Ovary (tissue), 3 donors: ENCODE results near the gene LENEP.

Experiments
- CTCF ChIP-seq, 3 donors: fragments of 450-650 bp in 2 of 3; fragments of 200-600 bp in 1 of 3; IDR thresholded peaks; one replicate each; pipeline versions ENCODE4 v1.5.1 to v1.8.0; 2016 to 2022; ENCODE audit warnings: antibody characterized with exemption in 3 of 3, mild to moderate bottlenecking in 1 of 3
- EP300 ChIP-seq: sonication (generic); formaldehyde crosslinking; IDR thresholded peaks from one replicate; pipeline ENCODE4 v1.6.1; 2017; ENCODE audit warnings: antibody characterized with exemption
- POLR2A ChIP-seq: fragments of 450-650 bp; IDR thresholded peaks from one replicate; pipeline ENCODE4 v1.6.1; 2017; ENCODE audit warnings: antibody characterized with exemption, mild to moderate bottlenecking, moderate library complexity
- donor health status: DM: no; HTN: no; CAD: no.

DNA sequence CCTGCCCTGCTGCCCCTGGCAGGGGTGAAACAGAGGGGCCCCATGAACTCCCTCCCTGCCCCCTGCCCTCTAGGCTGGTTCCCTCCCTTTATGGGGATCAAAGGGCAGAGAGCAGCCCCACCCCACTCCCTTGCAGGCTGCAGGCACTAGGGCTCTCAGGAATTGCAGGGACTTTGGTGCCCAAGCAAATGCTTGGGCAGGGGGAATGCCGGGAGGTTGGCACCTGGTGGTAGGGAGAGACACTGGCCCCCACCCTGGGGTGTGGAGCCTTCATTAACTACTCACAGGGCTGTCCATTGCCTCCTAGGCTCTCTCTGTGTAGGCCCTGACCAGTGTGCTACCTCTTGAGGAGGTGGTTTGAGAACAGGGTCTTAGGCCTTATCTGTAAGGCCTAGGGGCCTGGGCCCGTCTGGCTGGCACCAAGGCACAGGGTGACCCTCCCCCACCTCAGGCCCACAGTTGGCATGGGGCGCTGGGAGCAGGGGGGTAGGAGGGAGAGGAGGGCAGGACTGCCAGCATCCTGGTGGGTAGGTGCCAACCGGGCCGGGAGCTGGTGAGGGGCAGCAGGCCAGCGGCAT, 14.0 kb downstream of the LENEP start:
- TF ChIP-seq CTCF (IDR thresholded peaks at IDR 0.05) (no peak), POLR2A (no peak), EP300 (no peak)
